Colonic mucosa (tissue), 4 donors: Measurements from ENCODE around the gene ESCO1. TPM values are rescaled to one million over a fixed set of nuclear protein-coding genes. Genes with fewer than 3 reads are reported as not detected.

Experiments
- DNase-seq: peaks from one replicate; pipeline ENCODE4 v3.0.0-alpha.2; 2020
- H3K27ac ChIP-seq: fragments of 200-600 bp; one replicate; pipeline ENCODE4 v1.8.0; 2021
- H3K27me3 ChIP-seq: fragments of 200-600 bp; one replicate; pipeline ENCODE4 v1.8.0; 2021
- H3K36me3 ChIP-seq: fragments of 200-600 bp; one replicate; pipeline ENCODE4 v1.8.0; 2021
- H3K4me1 ChIP-seq: fragments of 200-600 bp; one replicate; pipeline ENCODE4 v1.8.0; 2021; ENCODE audit warnings: mild to moderate bottlenecking
- H3K4me3 ChIP-seq: fragments of 200-600 bp; one replicate; pipeline ENCODE4 v1.8.0; 2021
- H3K9ac ChIP-seq, 2 donors: one replicate each; pipeline ENCODE4 v1.7.0; 2013; ENCODE audit warnings: control low read depth in 2 of 2, low read depth in 2 of 2, low read length in 2 of 2
- H3K9me3 ChIP-seq: fragments of 200-600 bp; one replicate; pipeline ENCODE4 v1.8.0; 2021
- CTCF ChIP-seq: fragments of 200-600 bp; IDR thresholded peaks from one replicate; pipeline ENCODE4 v1.8.0; 2022; ENCODE audit warnings: antibody characterized with exemption, mild to moderate bottlenecking
- intact Hi-C: fragments of 100-400 bp; cut with DNase I; formaldehyde crosslinking; loops from one replicate; pipeline ENCODE4 v1.14.1; 2022
- total RNA-seq, 2 donors: library from RNA; stranded (reverse); fragmentation: NEBNext Ultra II Directional in 1 of 2; extraction: Animal tissue kit (Norgen Biotek cat#: 25700) in 1 of 2; gene quantifications; one replicate each; pipeline ENCODE4 v1.2.1, GENCODE V29; 2021
- donor health status: healthy.
- donor health status: DM: no; HTN: no; CAD: no.
- donor health status: DM: no; HTN: no; CAD: no.

Gene ESCO1
- total RNA-seq, 2 donors from 2014 or later: 11.7 to 17.7 TPM

GRCh38 chr18:21550510-21550970 lies 50.0 kb downstream of the ESCO1 start:
- Histone ChIP-seq H3K9ac (no peak overlapping the region), H3K27me3 (no peaks in the 10 kb centered on the region), H3K4me3 (no peak overlapping the region), H3K9me3 (no peaks in the 10 kb centered on the region), H3K36me3 (no peaks in the 10 kb centered on the region), H3K27ac (no peak overlapping the region), H3K4me1 (no peaks in the 10 kb centered on the region)
- no peak for DNase-seq
- intact Hi-C loops: no loop called here
- TF ChIP-seq CTCF: no peak

- no peak for TF ChIP-seq CTCF
Measured at GRCh38 chr18:21548647-21549046, 51.9 kb downstream of the ESCO1 start.

GRCh38 chr18:21546423-21546822 lies 54.1 kb downstream of the ESCO1 start:
- H3K4me1 ChIP-seq: no peaks in the 10 kb centered on the region
- TF ChIP-seq CTCF: no peak
- H3K9me3 ChIP-seq: no peaks in the 10 kb centered on the region
- intact Hi-C loops: no loop called here
- H3K27me3 ChIP-seq: no peaks in the 10 kb centered on the region
- no peak overlapping the region for H3K4me3 ChIP-seq
- H3K27ac ChIP-seq: no peak overlapping the region
- H3K9ac ChIP-seq: no peak overlapping the region
- H3K36me3 ChIP-seq: no peaks in the 10 kb centered on the region
- DNase-seq: no peak

More at GRCh38 chr18:21548647-21549046, 51.9 kb downstream of the ESCO1 start:
- H3K9ac ChIP-seq: no peak overlapping the region
- no peaks in the 10 kb centered on the region for H3K9me3 ChIP-seq
- intact Hi-C loops: no loop called here
- H3K4me1 ChIP-seq: no peaks in the 10 kb centered on the region
- H3K4me3 ChIP-seq: no peak overlapping the region
- no peak for DNase-seq
- no peaks in the 10 kb centered on the region for H3K27me3 ChIP-seq
- no peaks in the 10 kb centered on the region for H3K36me3 ChIP-seq
- no peak overlapping the region for H3K27ac ChIP-seq

- Histone ChIP-seq H3K27me3 (no peaks in the 10 kb centered on the region), H3K9ac (no peak overlapping the region), H3K4me3 (no peak overlapping the region), H3K27ac (no peak overlapping the region), H3K9me3 (no peaks in the 10 kb centered on the region), H3K36me3 (no peaks in the 10 kb centered on the region), H3K4me1 (no peaks in the 10 kb centered on the region)
- intact Hi-C loops: no loop called here
- no peak for DNase-seq
- TF ChIP-seq CTCF: no peak
Measured at GRCh38 chr18:21538230-21538629, 62.3 kb downstream of the ESCO1 start.

GRCh38 chr18:21534327-21534726 lies 66.2 kb downstream of the ESCO1 start:
- TF ChIP-seq CTCF: no peak
- Histone ChIP-seq H3K4me1 (no peaks in the 10 kb centered on the region), H3K4me3 (no peak overlapping the region), H3K27me3 (no peaks in the 10 kb centered on the region), H3K9ac (no peak overlapping the region), H3K9me3 (no peaks in the 10 kb centered on the region), H3K27ac (no peak overlapping the region), H3K36me3 (no peaks in the 10 kb centered on the region)
- intact Hi-C loops: no loop called here
- no peak for DNase-seq

- no peak for TF ChIP-seq CTCF
- no peaks in the 10 kb centered on the region for H3K9me3 ChIP-seq
- H3K27ac ChIP-seq: no peak overlapping the region
- no peaks in the 10 kb centered on the region for H3K27me3 ChIP-seq
- DNase-seq: no peak
- H3K4me1 ChIP-seq: no peaks in the 10 kb centered on the region
- intact Hi-C loops: no loop called here
- H3K4me3 ChIP-seq: no peak overlapping the region
- no peak overlapping the region for H3K9ac ChIP-seq
- no peaks in the 10 kb centered on the region for H3K36me3 ChIP-seq
Measured at GRCh38 chr18:21526463-21526862, 74.0 kb downstream of the ESCO1 start.
